Measurements from ENCODE around the gene PEX12.

The PEX12 gene

DNA sequence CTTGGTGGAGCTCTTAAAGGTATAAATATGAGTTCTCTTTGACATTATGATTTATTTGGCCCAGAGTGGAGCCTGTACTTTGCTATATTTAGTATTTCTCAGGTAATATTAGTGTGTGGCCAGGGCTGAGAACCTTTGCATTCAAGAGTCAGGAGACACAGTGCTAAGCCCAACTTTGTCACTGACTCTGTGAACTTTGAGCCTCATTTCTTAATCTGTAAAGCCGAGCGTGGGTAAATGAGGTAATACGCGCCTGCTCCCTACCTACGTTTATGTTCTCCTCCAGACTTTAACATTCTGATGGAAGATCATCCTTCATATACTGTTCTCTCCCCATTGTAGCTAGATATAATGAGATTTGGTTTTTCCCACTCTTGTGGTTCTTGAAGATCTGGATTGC, 19.2 kb upstream of the PEX12 start:
- no peaks in the 10 kb centered on the region for H3K4me1 ChIP-seq (ENCODE audit: control insufficient read depth, low read length)
- no peaks in the 10 kb centered on the region for H3F3A ChIP-seq (ENCODE audit: control insufficient read depth, insufficient read depth)
- no peak overlapping the region for H3K27ac ChIP-seq (ENCODE audit: low read depth, low read length)
- no peak for TF ChIP-seq EZH2phosphoT487 (IDR thresholded peaks at IDR 0.05; ENCODE audit: borderline replicate concordance, low read length)
- TF ChIP-seq, protein P1, sequence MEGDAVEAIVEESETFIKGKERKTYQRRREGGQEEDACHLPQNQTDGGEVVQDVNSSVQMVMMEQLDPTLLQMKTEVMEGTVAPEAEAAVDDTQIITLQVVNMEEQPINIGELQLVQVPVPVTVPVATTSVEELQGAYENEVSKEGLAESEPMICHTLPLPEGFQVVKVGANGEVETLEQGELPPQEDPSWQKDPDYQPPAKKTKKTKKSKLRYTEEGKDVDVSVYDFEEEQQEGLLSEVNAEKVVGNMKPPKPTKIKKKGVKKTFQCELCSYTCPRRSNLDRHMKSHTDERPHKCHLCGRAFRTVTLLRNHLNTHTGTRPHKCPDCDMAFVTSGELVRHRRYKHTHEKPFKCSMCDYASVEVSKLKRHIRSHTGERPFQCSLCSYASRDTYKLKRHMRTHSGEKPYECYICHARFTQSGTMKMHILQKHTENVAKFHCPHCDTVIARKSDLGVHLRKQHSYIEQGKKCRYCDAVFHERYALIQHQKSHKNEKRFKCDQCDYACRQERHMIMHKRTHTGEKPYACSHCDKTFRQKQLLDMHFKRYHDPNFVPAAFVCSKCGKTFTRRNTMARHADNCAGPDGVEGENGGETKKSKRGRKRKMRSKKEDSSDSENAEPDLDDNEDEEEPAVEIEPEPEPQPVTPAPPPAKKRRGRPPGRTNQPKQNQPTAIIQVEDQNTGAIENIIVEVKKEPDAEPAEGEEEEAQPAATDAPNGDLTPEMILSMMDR (IDR thresholded peaks at IDR 0.05; ENCODE audit: low read depth, low read length, poor library complexity, severe bottlenecking): no peak
- peaks cover 10% of the 10 kb centered on the region; the same call in 1 of the 2 replicates for H3K79me2 ChIP-seq (ENCODE audit: control insufficient read depth, low read length)
- no peak overlapping the region for H3K4me3 ChIP-seq (ENCODE audit: low read length)
- peaks cover 48% of the 10 kb centered on the region for H3K36me3 ChIP-seq (ENCODE audit: control insufficient read depth, low read length)
- no peaks in the 10 kb centered on the region for H3K27me3 ChIP-seq (ENCODE audit: control insufficient read depth, low read length)
- no peaks in the 10 kb centered on the region for H3K9me2 ChIP-seq (replicated peaks; ENCODE audit: control insufficient read depth, low read length)
- no peaks in the 10 kb centered on the region for H4K20me1 ChIP-seq (ENCODE audit: control insufficient read depth, insufficient read depth, low read depth, low read length)
- no peaks in the 10 kb centered on the region for H3K9me3 ChIP-seq (ENCODE audit: control insufficient read depth, insufficient read depth, low read length)
- H3K4me2 ChIP-seq (ENCODE audit: low read length): no peak overlapping the region

DNA sequence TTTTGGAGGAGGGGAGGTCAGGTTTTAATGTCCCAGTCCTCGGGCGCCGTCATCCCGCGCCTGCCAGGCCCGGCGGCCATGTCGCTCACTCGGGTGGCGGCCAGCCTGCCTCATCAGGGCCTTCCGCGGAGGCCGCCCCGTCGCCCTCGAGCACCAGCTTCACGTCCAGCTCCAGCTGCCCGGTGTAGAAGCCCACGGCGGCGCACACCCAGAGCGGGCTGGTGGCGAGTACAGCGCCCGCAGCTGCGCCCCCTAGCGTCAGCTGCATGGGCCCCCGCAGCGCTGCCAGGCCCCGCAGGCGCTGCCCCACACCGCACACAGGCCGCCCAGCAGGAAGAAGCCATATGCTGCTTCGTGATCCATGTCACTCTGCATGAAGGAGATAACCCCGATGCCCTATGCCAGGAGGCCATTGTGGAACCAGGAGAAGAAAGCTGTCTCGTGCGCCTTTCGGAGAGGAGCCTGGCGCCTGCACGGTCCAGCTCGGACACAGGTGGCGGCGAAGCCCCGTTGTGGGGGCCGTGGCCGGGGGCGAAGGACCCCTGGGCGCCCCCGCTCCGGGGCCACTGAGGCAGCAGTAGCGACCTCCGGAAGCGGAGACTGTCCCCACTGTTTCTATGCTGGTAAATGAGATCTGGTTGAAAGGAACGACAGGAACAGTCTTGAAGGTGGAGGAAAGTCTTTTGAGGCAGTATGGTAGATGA, 18.3 kb upstream of the PEX12 start:
- no peak overlapping the region for H3K4me3 ChIP-seq (ENCODE audit: low read length)
- no peaks in the 10 kb centered on the region for H3K9me2 ChIP-seq (replicated peaks; ENCODE audit: control insufficient read depth, low read length)
- H3K4me1 ChIP-seq (ENCODE audit: control insufficient read depth, low read length): no peaks in the 10 kb centered on the region
- no peak overlapping the region for H3K27ac ChIP-seq (ENCODE audit: low read depth, low read length)
- no peak overlapping the region for H3K4me2 ChIP-seq (ENCODE audit: low read length)
- no peak for TF ChIP-seq EZH2phosphoT487 (IDR thresholded peaks at IDR 0.05; ENCODE audit: borderline replicate concordance, low read length)
- TF ChIP-seq, protein P1 (IDR thresholded peaks at IDR 0.05; ENCODE audit: low read depth, low read length, poor library complexity, severe bottlenecking): peak; percentile 17
- peaks cover 47% of the 10 kb centered on the region for H3K36me3 ChIP-seq (ENCODE audit: control insufficient read depth, low read length)
- peaks cover 20% of the 10 kb centered on the region for H3K79me2 ChIP-seq (ENCODE audit: control insufficient read depth, low read length)
- no peaks in the 10 kb centered on the region for H4K20me1 ChIP-seq (ENCODE audit: control insufficient read depth, insufficient read depth, low read depth, low read length)
- H3F3A ChIP-seq (ENCODE audit: control insufficient read depth, insufficient read depth): no peaks in the 10 kb centered on the region
- H3K27me3 ChIP-seq (ENCODE audit: control insufficient read depth, low read length): no peaks in the 10 kb centered on the region
- H3K9me3 ChIP-seq (ENCODE audit: control insufficient read depth, insufficient read depth, low read length): no peaks in the 10 kb centered on the region

GRCh38 chr17:35596072-35596471, 17.7 kb upstream of the PEX12 start:
- Histone ChIP-seq H3K4me1 (ENCODE audit: control insufficient read depth, low read length) (no peaks in the 10 kb centered on the region), H3F3A (ENCODE audit: control insufficient read depth, insufficient read depth) (no peaks in the 10 kb centered on the region), H3K27ac (ENCODE audit: low read depth, low read length) (no peak overlapping the region), H3K79me2 (ENCODE audit: control insufficient read depth, low read length) (peaks cover 26% of the 10 kb centered on the region), H3K9me3 (ENCODE audit: control insufficient read depth, insufficient read depth, low read length) (no peaks in the 10 kb centered on the region), H3K4me2 (ENCODE audit: low read length) (no peak overlapping the region), H3K27me3 (ENCODE audit: control insufficient read depth, low read length) (no peaks in the 10 kb centered on the region), H3K36me3 (ENCODE audit: control insufficient read depth, low read length) (peaks cover 47% of the 10 kb centered on the region), H3K9me2 (replicated peaks; ENCODE audit: control insufficient read depth, low read length) (no peaks in the 10 kb centered on the region), H3K4me3 (ENCODE audit: low read length) (no peak overlapping the region), H4K20me1 (ENCODE audit: control insufficient read depth, insufficient read depth, low read depth, low read length) (no peaks in the 10 kb centered on the region)
- TF ChIP-seq EZH2phosphoT487 (IDR thresholded peaks at IDR 0.05; ENCODE audit: borderline replicate concordance, low read length): no peak
- TF ChIP-seq, protein P1 (IDR thresholded peaks at IDR 0.05; ENCODE audit: low read depth, low read length, poor library complexity, severe bottlenecking): no peak

All from DOHH2 (cell line).